ENCODE results near the gene TJP1.

GRCh38 chr15:29773816-29774215 is 48.5 kb downstream of the TJP1 start:
- TF ChIP-seq CTCF (IDR thresholded peaks at IDR 0.05) = no peak
- no peak for TF ChIP-seq ZFX (IDR thresholded peaks at IDR 0.05; ENCODE audit: borderline replicate concordance)

Measured in 22Rv1 (cell line).